TTC549 (cell line): ENCODE measurements around the gene NELL2.
"Not testable (repeated sequence)": the region's sequence is repeated elsewhere in the genome, so short reads cannot be mapped to it uniquely, and the experiment has no call there.

Source experiments
- FAIRE-seq: peaks from 2 replicates; lab custom pipeline; 2012; peaks lifted over from hg19 to GRCh38; lab: Jason Lieb, UNC

NELL2 gene

DNA sequence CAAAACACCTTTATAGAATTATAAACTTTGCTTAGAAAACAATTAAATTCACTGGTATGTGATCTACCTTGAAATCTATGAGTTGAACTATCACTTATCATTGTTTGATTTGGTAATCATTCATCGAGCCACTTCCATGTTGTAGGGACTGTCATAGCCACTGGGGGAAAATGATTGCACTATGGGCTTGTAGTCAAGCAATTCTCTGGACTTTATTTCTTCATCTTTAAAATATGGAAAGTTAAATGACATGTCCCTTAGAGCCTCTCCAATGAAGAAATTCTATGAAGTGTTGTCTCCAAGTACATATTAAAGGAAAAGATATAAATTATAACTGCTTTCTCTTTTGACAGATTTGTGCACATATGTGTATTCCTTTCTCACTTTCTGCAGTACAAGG is 97.3 kb downstream of the NELL2 start:
- no peak for FAIRE-seq

GRCh38 chr12:44777044-44777443 is 99.1 kb downstream of the NELL2 start:
- no peak for FAIRE-seq

- FAIRE-seq: no peak
Measured at GRCh38 chr12:44775901-44776300, 100.2 kb downstream of the NELL2 start.

- FAIRE-seq: no peak
Measured at GRCh38 chr12:44774815-44775411, 101.2 kb downstream of the NELL2 start.

DNA sequence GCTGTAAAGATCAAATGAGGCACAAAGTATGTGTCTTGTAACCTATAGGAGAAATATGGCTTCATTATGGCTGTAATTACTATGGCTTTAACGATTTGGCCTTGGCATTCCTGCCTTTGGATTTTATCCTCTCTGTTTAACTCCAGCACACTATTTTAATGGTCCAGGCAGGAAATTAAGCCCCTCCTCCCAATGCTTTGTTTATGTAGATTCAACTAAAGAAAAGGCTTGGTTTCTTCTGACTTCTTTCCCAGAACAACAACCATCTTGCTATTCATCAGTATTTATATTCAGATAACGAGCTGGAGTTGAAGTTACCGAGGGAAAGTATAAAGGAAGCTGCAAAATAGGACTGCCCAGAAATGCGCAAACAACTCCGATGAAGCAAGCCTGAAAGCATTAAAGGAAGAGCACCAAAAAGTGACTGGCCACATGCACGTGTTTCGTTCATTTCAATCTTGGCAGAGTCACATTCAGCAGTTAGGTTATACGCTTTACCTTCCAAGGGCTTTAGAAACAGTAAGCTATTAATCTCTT is 104.6 kb downstream of the NELL2 start:
- no peak for FAIRE-seq

DNA sequence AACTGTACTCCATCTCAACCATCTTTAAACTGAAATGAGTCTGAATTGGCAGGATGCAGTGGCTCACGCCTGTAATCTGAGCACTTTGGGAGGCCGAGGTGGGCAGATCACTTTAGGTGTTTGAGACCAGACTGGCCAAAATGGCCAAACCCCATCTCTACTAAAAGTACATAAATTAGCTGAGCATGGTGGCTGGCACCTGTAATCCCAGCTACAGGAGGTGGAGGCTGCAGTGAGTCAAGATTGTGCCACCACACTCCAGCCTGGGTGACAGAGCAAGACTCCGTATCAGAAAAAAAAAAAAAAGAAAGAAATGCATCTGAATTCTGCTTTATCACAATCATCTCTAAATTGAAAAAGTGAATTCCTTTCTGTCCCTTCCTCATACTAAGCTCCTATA is 110.3 kb downstream of the NELL2 start:
- FAIRE-seq: no peak

- no peak for FAIRE-seq
Measured at GRCh38 chr12:44763021-44763420, 113.1 kb downstream of the NELL2 start.

- FAIRE-seq: no peak
Measured at GRCh38 chr12:44759289-44759688, 116.8 kb downstream of the NELL2 start.

DNA sequence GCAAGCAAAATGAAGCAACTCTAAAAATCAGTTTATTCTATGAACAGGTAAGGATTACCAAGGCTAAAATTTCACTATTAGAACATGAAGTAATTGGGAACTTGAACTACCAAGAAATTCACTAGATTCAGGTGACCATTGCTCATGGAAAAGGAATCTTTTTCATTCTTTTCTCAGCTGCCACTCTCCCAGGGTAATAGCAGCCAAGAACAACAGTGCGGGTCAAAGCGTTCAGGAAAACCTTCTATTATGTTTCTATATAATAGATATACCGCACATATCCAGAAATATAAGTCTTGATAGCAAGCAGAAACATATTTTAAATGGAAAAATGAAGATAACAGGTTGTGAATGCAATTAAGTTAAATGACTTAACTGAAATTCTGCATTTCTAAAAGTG is 125.6 kb downstream of the NELL2 start:
- FAIRE-seq: no peak

- no peak for FAIRE-seq
Measured at GRCh38 chr12:44749566-44749965, 126.5 kb downstream of the NELL2 start.

DNA sequence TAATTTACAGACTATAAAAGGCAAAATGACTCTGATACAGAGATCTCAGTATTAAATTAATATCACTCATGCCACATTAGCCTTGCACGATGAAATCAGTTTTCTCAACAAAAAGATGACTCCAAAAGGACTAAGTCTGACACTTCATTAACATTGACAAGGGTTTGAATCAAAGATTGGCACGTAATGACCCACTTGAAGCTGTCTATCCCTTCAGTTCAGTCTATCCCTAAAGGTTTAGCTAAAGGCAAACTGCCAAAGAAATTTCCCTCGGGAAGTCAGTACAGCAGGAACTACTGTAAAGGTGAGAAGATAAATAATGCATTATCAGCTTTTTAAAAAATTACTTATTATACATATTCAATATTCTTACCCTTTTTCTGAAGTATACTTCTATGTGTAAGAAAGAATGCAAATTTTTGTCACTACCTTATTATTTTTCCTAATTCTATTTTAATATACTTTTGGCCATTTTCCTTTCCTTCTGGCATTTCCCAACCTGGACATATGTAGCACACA is 127.1 kb downstream of the NELL2 start:
- FAIRE-seq: no peak

GRCh38 chr12:44741292-44741980 is 134.7 kb downstream of the NELL2 start:
- FAIRE-seq: not testable (repeated sequence)

- FAIRE-seq: no peak
Measured at GRCh38 chr12:44738051-44738450, 138.1 kb downstream of the NELL2 start.

DNA sequence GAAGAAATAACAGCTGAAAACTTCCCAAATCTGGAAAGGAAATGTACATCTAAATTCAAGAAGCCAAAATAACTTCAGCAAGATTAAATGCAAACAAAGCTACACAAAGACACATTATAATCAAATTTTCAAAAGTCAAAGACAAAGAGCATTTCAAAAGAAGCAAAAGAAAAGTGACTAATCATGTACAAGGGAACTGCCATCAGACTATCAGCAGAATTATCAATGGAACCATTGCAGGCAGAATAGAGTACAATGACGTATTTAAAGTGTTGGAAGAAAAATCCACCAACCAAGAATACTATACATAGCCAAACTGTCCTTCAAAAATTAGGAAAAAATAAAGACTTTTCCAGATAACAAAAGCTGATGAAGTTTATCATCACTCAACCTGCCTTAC is 147.5 kb downstream of the NELL2 start:
- no peak for FAIRE-seq

DNA sequence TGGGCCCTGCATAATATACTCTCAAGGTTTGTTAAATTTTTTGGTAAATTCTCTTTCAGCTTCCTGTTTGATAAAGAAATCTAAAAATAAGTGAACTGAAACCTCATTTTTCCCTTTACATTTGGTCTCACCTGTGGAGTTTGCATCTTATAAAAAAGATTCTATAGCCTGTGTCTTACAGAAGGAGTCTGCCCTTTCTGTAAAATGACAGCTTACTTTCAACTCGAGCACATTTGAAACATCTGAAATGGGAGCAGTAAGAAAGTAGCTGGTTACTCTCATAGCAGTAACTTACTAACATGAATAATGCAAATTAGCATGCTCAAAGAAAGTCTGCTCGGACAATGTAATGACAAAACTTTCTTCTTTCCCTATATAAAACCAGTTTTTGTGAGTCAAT is 155.8 kb downstream of the NELL2 start:
- FAIRE-seq: no peak

DNA sequence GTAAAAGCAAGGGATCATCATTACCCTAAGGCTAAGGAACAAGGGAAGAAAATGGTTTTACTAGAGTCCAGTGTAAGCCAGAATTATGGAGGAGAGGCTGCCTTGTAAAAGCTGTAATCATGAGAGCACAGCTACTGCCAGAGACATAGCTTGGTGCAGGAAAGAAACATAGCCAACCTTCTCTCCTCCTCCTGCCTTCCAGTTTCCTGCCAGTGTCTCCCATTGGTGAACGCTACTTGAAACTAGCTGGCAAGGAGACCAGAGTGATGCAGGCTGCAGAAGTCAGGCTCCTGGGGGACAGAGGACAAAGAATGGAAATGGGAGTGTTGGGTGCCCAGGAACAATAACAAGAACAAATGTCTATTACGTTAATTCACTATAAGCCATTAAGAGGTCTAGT is 158.5 kb downstream of the NELL2 start:
- FAIRE-seq: no peak

- no peak for FAIRE-seq
Measured at GRCh38 chr12:44716711-44717110, 159.4 kb downstream of the NELL2 start.

- FAIRE-seq: no peak
Measured at GRCh38 chr12:44711736-44712135, 164.4 kb downstream of the NELL2 start.

DNA sequence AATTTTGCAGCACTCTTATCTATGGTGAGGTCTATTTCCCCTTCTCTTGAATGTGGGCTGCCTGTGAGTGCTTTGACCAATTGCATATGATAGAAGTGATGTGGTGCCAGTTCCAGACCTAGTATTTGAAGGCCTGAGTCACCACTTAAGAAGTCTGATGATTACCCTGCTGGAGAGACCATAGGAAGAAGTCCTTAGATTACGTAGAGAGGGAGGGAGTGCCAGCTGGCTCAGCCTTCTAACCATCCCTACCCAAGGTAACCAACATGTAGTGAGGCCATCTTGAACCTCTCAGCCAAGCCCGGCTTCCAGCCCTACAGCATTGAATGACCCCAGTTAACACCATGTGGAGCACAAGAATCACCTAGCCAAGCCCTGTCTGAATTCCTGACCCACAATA is 166.9 kb downstream of the NELL2 start:
- no peak for FAIRE-seq

DNA sequence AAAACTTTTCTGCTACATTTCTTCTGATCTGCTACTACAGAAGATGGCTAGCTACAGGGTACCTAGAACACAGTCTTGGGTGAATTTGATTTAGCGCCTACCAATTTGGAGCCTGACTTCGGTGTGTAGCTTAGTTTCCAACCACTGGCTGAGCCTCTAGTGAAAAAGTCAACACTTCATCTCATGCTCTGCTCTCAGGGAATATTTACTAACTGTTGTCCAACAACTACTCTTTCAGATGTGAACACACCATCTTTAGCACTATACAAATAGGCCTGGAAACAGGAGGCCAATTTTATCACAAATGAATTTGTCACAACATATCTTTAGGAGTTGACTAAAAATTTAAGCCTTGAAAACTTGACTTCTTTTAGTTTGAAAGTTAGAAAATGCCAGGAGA is 167.9 kb downstream of the NELL2 start:
- FAIRE-seq: no peak

- FAIRE-seq: no peak
Measured at GRCh38 chr12:44703182-44703910, 172.8 kb downstream of the NELL2 start.

DNA sequence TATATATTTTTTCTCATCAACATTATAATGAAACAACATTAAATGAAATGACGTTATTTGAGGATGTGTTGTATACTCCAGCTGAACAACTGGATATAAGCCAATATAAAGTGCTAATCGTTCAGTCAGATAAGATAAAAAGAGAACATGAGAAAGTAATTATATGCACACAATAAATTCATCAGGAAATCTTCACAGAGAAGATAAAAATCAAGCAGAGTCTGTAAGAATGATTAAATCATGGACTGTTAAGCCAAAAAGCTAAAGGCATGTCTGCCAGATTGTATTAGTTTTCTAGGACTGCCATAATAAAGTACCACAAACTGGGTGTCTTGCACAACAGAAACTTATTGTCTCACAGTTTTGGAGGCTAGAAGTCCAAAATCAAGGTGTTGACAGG is 178.6 kb downstream of the NELL2 start:
- no peak for FAIRE-seq

- no peak for FAIRE-seq
Measured at GRCh38 chr12:44696542-44696941, 179.6 kb downstream of the NELL2 start.
